Embryonic facial prominence (tissue), 1 donor: ENCODE results near the gene NEK9.
"Not testable (repeated sequence)": the region's sequence is repeated elsewhere in the genome, so short reads cannot be mapped to it uniquely, and the experiment has no call there.

Source experiments
- DNase-seq: peaks from one replicate; pipeline ENCODE4 v3.0.0-alpha.2; 2016; ENCODE audit errors: extremely low spot score

The NEK9 gene

GRCh38 chr14:75144944-75145343 is 18.1 kb upstream of the NEK9 start:
- no peak for DNase-seq

GRCh38 chr14:75143761-75144527 is 17.1 kb upstream of the NEK9 start:
- no peak for DNase-seq

- DNase-seq, result no peak
These were observed 15.6 kb upstream of the NEK9 start for GRCh38 chr14:75142494-75142893.

- no peak for DNase-seq
These were observed 15.1 kb upstream of the NEK9 start for GRCh38 chr14:75141967-75142366.

GRCh38 chr14:75141062-75141461 is 14.2 kb upstream of the NEK9 start:
- no peak for DNase-seq

GRCh38 chr14:75140620-75141019 is 13.8 kb upstream of the NEK9 start:
- no peak for DNase-seq

GRCh38 chr14:75139185-75139584 is 12.3 kb upstream of the NEK9 start:
- DNase-seq, result no peak

GRCh38 chr14:75138492-75138891 is 11.6 kb upstream of the NEK9 start:
- DNase-seq, result no peak

- DNase-seq, result no peak
These were observed 7.8 kb upstream of the NEK9 start for GRCh38 chr14:75134644-75135043.

GRCh38 chr14:75133597-75133996 is 6.7 kb upstream of the NEK9 start:
- DNase-seq, result no peak

- peak; percentile 75 for DNase-seq
These were observed 5.7 kb upstream of the NEK9 start for GRCh38 chr14:75132382-75133086.

- no peak for DNase-seq
These were observed 1.7 kb upstream of the NEK9 start for GRCh38 chr14:75128596-75128990.

- no peak for DNase-seq
These were observed 1.2 kb upstream of the NEK9 start for GRCh38 chr14:75127903-75128595.

GRCh38 chr14:75127474-75127820 is 599 bp upstream of the NEK9 start:
- not testable (repeated sequence) for DNase-seq

- no peak for DNase-seq
These were observed 715 bp downstream of the NEK9 start for GRCh38 chr14:75126121-75126544.

GRCh38 chr14:75125617-75126016 is 1.2 kb downstream of the NEK9 start:
- no peak for DNase-seq

GRCh38 chr14:75123991-75124390 is 2.9 kb downstream of the NEK9 start:
- DNase-seq, result no peak

- DNase-seq, result no peak
These were observed 5.3 kb downstream of the NEK9 start for GRCh38 chr14:75121552-75121951.

GRCh38 chr14:75120541-75121291 is 6.1 kb downstream of the NEK9 start:
- no peak for DNase-seq

- no peak for DNase-seq
These were observed 7.8 kb downstream of the NEK9 start for GRCh38 chr14:75119056-75119455.

- DNase-seq, result no peak
These were observed 12.8 kb downstream of the NEK9 start for GRCh38 chr14:75113932-75114539.

GRCh38 chr14:75109877-75110276 is 17.0 kb downstream of the NEK9 start:
- DNase-seq, result no peak
